Tibial nerve (tissue), 4 donors: ENCODE results near the gene PLSCR3. TPM values are rescaled to one million over a fixed set of nuclear protein-coding genes. Genes with fewer than 3 reads are reported as not detected.

ENCODE experiments used
- DNase-seq, 2 donors: peaks; one replicate each; pipeline ENCODE4 v3.0.0-alpha.2; 2019; ENCODE audit warnings: low spot score in 2 of 2
- H3K27ac ChIP-seq, 4 donors: fragments of 200-600 bp; sonication (generic) in 3 of 4; one replicate each; pipeline ENCODE4 v1.5.1; 2017 to 2019; ENCODE audit warnings: mild to moderate bottlenecking in 1 of 4
- H3K27me3 ChIP-seq, 2 donors: fragments of 200-600 bp; sonication (generic) in 1 of 2; one replicate each; pipeline versions ENCODE4 v1.5.1 to v1.6.0; 2017 to 2019
- H3K36me3 ChIP-seq, 3 donors: fragments of 200-600 bp; sonication (generic); one replicate each; pipeline ENCODE4 v1.5.1; 2018 to 2019
- H3K4me1 ChIP-seq, 4 donors: fragments of 200-600 bp; sonication (generic) in 3 of 4; one replicate each; pipeline ENCODE4 v1.5.1; 2017 to 2019
- H3K4me3 ChIP-seq, 4 donors: fragments of 200-600 bp; sonication (generic) in 3 of 4; one replicate each; pipeline ENCODE4 v1.5.1; 2017 to 2019; ENCODE audit warnings: mild to moderate bottlenecking in 1 of 4, moderate library complexity in 1 of 4
- H3K9me3 ChIP-seq, 4 donors: fragments of 200-600 bp; sonication (generic) in 3 of 4; one replicate each; pipeline ENCODE4 v1.5.1; 2017 to 2019
- EP300 ChIP-seq, 2 donors: sonication (generic); formaldehyde crosslinking; IDR thresholded peaks; one replicate each; pipeline ENCODE4 v1.6.1; 2017; ENCODE audit warnings: antibody characterized with exemption in 2 of 2, mild to moderate bottlenecking in 1 of 2
- POLR2A ChIP-seq, 2 donors: fragments of 450-650 bp; IDR thresholded peaks; one replicate each; pipeline ENCODE4 v1.6.1; 2017; ENCODE audit warnings: antibody characterized with exemption in 2 of 2, mild to moderate bottlenecking in 2 of 2, moderate library complexity in 2 of 2
- WGBS, 2 donors: methylation state at CpG; one replicate each; pipeline ENCODE4 v1.1.5; 2018; 5-methylcytosine and 5-hydroxymethylcytosine counted together
- total RNA-seq, 4 donors: library from RNA; depleted of rRNA; stranded (reverse); fragments of >200 nt; gene quantifications; one replicate each; pipeline ENCODE4 v1.1.0, GENCODE V29; 2016
- TF ChIP-seq, protein P1 (sequence below), 5 experiments: fragments of 200-600 bp in 3 of 5; fragments of 450-650 bp in 2 of 5; sonication (generic) in 3 of 5; IDR thresholded peaks; one replicate each; pipeline ENCODE4 v1.5.1; 2016 to 2019; ENCODE audit warnings: antibody characterized with exemption in 5 of 5, mild to moderate bottlenecking in 3 of 5, moderate library complexity in 2 of 5

PLSCR3 gene
- total RNA-seq, 4 donors from 2014 or later = 28.7 to 55.5 (median 42.9) TPM

DNA sequence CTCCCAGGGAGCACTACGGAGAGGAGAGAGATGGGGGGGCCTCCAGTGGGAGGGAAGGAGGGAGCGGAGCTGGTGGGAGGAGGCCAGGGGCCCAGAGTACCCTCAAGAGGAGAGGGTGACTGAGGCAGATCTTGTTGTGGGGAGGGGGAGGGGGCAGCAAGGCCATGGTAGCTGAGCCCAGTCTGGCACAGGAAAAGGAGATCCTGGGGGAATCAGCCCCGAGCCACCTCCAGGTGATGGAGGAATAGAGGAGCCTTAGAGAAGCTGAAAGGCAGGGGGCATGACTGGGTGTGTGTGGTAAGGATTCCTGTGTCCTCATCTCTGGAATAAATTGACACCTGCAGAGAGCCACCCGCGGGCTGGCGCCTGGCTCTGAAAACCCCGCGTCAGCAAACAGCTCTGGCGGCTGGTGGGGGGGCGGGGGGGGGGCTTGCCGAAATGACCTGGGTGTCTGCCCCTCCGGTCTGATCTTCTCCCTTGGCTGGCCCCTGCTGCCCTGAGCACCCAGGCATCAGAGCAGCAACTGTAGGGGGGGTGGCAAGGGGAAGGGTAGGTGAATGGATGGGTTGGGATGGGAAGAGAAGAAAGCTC, 12.0 kb upstream of the PLSCR3 start:
- H3K36me3 ChIP-seq = peaks cover 0 to 42% (median 0%) of the 10 kb centered on the region in 3 donors
- peak overlapping the region in 3 of 4 donors; percentile 94 to 98 (median 95) for H3K27ac ChIP-seq
- TF ChIP-seq POLR2A (IDR thresholded peaks at IDR 0.05) (no peak), EP300 (IDR thresholded peaks at IDR 0.05) (no peak)
- TF ChIP-seq, protein P1, sequence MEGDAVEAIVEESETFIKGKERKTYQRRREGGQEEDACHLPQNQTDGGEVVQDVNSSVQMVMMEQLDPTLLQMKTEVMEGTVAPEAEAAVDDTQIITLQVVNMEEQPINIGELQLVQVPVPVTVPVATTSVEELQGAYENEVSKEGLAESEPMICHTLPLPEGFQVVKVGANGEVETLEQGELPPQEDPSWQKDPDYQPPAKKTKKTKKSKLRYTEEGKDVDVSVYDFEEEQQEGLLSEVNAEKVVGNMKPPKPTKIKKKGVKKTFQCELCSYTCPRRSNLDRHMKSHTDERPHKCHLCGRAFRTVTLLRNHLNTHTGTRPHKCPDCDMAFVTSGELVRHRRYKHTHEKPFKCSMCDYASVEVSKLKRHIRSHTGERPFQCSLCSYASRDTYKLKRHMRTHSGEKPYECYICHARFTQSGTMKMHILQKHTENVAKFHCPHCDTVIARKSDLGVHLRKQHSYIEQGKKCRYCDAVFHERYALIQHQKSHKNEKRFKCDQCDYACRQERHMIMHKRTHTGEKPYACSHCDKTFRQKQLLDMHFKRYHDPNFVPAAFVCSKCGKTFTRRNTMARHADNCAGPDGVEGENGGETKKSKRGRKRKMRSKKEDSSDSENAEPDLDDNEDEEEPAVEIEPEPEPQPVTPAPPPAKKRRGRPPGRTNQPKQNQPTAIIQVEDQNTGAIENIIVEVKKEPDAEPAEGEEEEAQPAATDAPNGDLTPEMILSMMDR (IDR thresholded peaks at IDR 0.05) = no peak
- H3K27me3 ChIP-seq = no peaks in the 10 kb centered on the region
- H3K4me3 ChIP-seq = peak overlapping the region in 1 of 4 donors; percentile 96
- no peak for DNase-seq
- 47 to 61% methylated on average over 9 to 12 of the region's 12 CpGs for WGBS, 2 donors
- peaks cover 0 to 49% (median 21%) of the 10 kb centered on the region in 4 donors for H3K4me1 ChIP-seq
- H3K9me3 ChIP-seq = no peaks in the 10 kb centered on the region

- Histone ChIP-seq H3K4me1 (peaks cover 0 to 56% (median 21%) of the 10 kb centered on the region in 4 donors), H3K9me3 (no peaks in the 10 kb centered on the region), H3K27me3 (no peaks in the 10 kb centered on the region), H3K36me3 (peaks cover 0 to 34% (median 0%) of the 10 kb centered on the region in 3 donors), H3K27ac (peak overlapping the region; percentile 85 to 98 (median 94)), H3K4me3 (peak overlapping the region; percentile 63 to 96 (median 70))
- 4 to 9% methylated on average over 29 to 36 of the region's 38 CpGs for WGBS, 2 donors
- peak in 1 of 2 donors; percentile 14 for DNase-seq
- TF ChIP-seq, protein P1 (IDR thresholded peaks at IDR 0.05) = no peak
- TF ChIP-seq POLR2A (IDR thresholded peaks at IDR 0.05) = no peak
- TF ChIP-seq EP300 (IDR thresholded peaks at IDR 0.05) = no peak
These were observed 11.3 kb upstream of the PLSCR3 start for GRCh38 chr17:7405350-7406234.

DNA sequence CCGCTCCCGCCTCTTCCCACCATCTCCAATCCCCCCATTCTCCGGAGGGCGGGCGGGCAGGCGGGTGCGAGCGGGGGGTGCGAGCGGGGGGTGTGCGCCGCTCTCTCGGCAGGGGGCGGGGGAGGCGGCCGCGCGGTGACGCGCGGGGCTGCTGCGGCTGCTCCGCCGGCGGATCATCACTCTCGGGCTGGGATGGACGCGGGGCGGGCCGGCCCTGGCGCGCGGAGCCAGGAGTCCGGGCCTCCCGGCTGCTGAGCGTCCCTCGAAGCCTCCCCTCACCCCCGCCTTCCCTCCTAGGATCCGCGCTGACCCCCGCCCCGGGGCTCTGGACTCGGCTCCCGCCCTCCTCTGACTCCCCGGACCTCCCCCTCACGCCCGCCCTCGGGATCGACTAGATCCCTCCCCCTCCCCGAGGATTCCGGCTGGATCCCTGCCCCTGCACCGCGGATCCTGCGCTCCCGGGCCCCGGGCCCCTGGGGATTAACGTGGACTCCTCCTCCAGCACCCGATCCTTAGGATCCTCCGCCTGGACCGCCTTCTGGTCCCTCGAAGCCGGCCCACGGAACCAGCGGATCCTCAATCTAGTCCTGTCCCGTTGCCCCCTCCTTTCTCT, 10.5 kb upstream of the PLSCR3 start:
- Histone ChIP-seq H3K36me3 (peaks cover 0 to 27% (median 0%) of the 10 kb centered on the region in 3 donors), H3K27ac (peak overlapping the region; percentile 85 to 98 (median 94)), H3K9me3 (no peaks in the 10 kb centered on the region), H3K4me1 (peaks cover 0 to 56% (median 21%) of the 10 kb centered on the region in 4 donors), H3K4me3 (peak overlapping the region; percentile 63 to 96 (median 70)), H3K27me3 (no peaks in the 10 kb centered on the region)
- WGBS, 2 donors = 0 to 1% methylated on average over 28 to 39 of the region's 65 CpGs
- peak; percentile 49 to 57 for DNase-seq
- peak in 1 of 2 donors; percentile 76 for TF ChIP-seq POLR2A (IDR thresholded peaks at IDR 0.05)
- TF ChIP-seq EP300 (IDR thresholded peaks at IDR 0.05) = peak in 1 of 2 donors; percentile 45
- TF ChIP-seq, protein P1 (IDR thresholded peaks at IDR 0.05) = peak; percentile 11 to 32 (median 18)

GRCh38 chr17:7403977-7404736, 9.8 kb upstream of the PLSCR3 start, which contains the start of gene TMEM256:
Gene TMEM256 (minus strand): TSS chr17:7404097. CDS start chr17:7404084, 13 bp downstream.
- Histone ChIP-seq H3K4me1 (peaks cover 0 to 56% (median 21%) of the 10 kb centered on the region in 4 donors), H3K9me3 (no peaks in the 10 kb centered on the region), H3K27ac (peak within 1 kb of the TSS; percentile 85 to 98 (median 96)), H3K4me3 (peak within 1 kb of the TSS; percentile 63 to 96 (median 70)), H3K36me3 (peaks cover 0 to 20% (median 0%) of the 10 kb centered on the region in 3 donors), H3K27me3 (no peaks in the 10 kb centered on the region)
- 0% methylated on average over 23 to 49 of the region's 49 CpGs for WGBS, 2 donors
- TF ChIP-seq POLR2A (IDR thresholded peaks at IDR 0.05) = peak; percentile 97 to 99
- TF ChIP-seq, protein P1 (IDR thresholded peaks at IDR 0.05) = peak in 2 of 5 experiments; percentile 47 to 57
- TF ChIP-seq EP300 (IDR thresholded peaks at IDR 0.05) = peak; percentile 82 to 99
- DNase-seq = peak; percentile 98 to 99
